ENCODE results near the gene TAF5. TPM values are rescaled to one million over a fixed set of nuclear protein-coding genes. Genes with fewer than 3 reads are reported as not detected.
"Not testable (repeated sequence)": the region's sequence is repeated elsewhere in the genome, so short reads cannot be mapped to it uniquely, and the experiment has no call there.

Gene TAF5
- total and polyA plus RNA-seq, 3 donors from 2014 or later = 19.7 to 29.1 (median 26.3) TPM

DNA sequence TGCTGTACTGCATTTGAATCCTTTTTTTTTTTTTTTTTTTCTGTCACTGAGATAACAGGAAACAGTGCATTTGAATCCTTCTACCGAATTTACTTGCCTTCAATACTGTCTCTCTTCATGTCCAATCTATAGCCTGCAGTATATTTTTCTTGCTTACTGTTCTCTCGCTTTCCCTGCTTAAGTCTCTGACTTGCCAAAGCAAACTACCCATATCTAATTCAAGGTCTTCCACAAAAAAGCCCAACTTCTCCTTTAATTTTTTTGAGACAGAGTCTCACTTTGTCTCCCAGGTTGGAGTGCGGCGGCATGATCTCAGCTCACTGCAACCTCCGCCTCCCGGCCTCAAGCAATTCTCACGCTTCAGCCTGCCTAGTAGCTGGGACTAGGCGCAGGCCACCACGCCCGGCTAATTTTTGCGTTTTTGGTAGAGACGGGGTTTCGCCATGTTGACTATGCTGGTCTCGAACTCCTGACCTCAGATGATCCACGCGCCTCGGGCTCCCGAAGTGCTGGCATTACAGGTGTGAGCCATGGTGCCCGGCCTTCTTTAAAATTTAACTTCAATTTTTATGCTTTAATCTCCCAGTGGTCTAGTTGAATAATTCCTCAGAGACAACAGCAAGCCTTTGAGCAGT is 29.5 kb downstream of the TAF5 start:
- no peak for TF ChIP-seq POLR2A (IDR thresholded peaks at IDR 0.05)
- H3K9me3 ChIP-seq = no peaks in the 10 kb centered on the region
- no peaks in the 10 kb centered on the region for H3K27me3 ChIP-seq
- intact Hi-C loops (cut with DNase I; ENCODE audit: low total_unique reads) = no loop called here
- no peak for DNase-seq
- WGBS, 2 donors = 38 to 45% methylated on average over 19 of the region's 19 CpGs
- H3K36me3 ChIP-seq (ENCODE audit: low read depth, missing control alignments) = no peaks in the 10 kb centered on the region
- peak overlapping the region; percentile 91 to 96 for H3K4me3 ChIP-seq
- H3K27ac ChIP-seq = peak overlapping the region in 1 of 2 donors; percentile 48
- peaks cover 19% of the 10 kb centered on the region for H3K4me1 ChIP-seq

DNA sequence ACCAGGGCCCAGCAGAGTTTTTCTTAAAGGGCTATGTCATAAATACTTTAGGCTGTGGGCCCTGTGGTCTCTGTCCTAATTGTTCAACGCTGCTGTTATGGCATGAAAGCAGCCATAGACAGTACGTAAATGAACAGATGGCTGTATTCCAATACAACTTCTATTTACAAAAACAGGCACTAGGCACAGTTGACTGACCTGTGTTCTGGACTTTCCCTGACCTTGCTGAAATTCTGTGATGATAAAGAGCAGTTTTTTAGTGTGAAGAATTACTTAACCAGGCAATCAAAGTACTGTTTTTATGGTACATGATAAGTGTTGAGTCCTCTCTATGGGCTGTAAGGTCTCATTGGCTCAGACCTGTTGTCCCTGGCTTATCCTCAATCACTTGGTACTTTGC is 45.8 kb downstream of the TAF5 start:
- no peaks in the 10 kb centered on the region for H3K36me3 ChIP-seq (ENCODE audit: low read depth, missing control alignments)
- no peak overlapping the region for H3K4me3 ChIP-seq
- H3K27ac ChIP-seq = no peak overlapping the region
- no peak for DNase-seq
- H3K4me1 ChIP-seq = no peaks in the 10 kb centered on the region
- WGBS, 2 donors = 85 to 88% methylated on average over 2 of the region's 2 CpGs
- intact Hi-C loops (cut with DNase I; ENCODE audit: low total_unique reads) = no loop called here
- H3K27me3 ChIP-seq = no peaks in the 10 kb centered on the region
- H3K9me3 ChIP-seq = no peaks in the 10 kb centered on the region
- no peak for TF ChIP-seq POLR2A (IDR thresholded peaks at IDR 0.05)
- no peak for TF ChIP-seq CTCF (IDR thresholded peaks at IDR 0.05)

GRCh38 chr10:103415581-103415980 is 47.8 kb downstream of the TAF5 start:
- Histone ChIP-seq H3K27me3 (no peaks in the 10 kb centered on the region), H3K36me3 (ENCODE audit: low read depth, missing control alignments) (no peaks in the 10 kb centered on the region), H3K4me1 (no peaks in the 10 kb centered on the region), H3K9me3 (no peaks in the 10 kb centered on the region), H3K4me3 (no peak overlapping the region), H3K27ac (no peak overlapping the region)
- intact Hi-C loops (cut with DNase I; ENCODE audit: low total_unique reads) = no loop called here
- no peak for DNase-seq
- 79 to 81% methylated on average over 8 of the region's 8 CpGs for WGBS, 2 donors
- TF ChIP-seq POLR2A (IDR thresholded peaks at IDR 0.05) = no peak
- TF ChIP-seq CTCF (IDR thresholded peaks at IDR 0.05) = no peak

- Histone ChIP-seq H3K4me3 (no peak overlapping the region), H3K27me3 (no peaks in the 10 kb centered on the region), H3K4me1 (no peaks in the 10 kb centered on the region), H3K36me3 (ENCODE audit: low read depth, missing control alignments) (no peaks in the 10 kb centered on the region), H3K9me3 (no peaks in the 10 kb centered on the region), H3K27ac (no peak overlapping the region)
- TF ChIP-seq CTCF (IDR thresholded peaks at IDR 0.05) (peak; percentile 66 to 78 (median 75)), POLR2A (IDR thresholded peaks at IDR 0.05) (no peak)
- peak; percentile 90 for DNase-seq
- WGBS, 2 donors = 38 to 42% methylated on average over 6 to 8 of the region's 8 CpGs
- intact Hi-C loops (cut with DNase I; ENCODE audit: low total_unique reads) = loop anchor here (2.0 kb wide), 1 partner anchor 66 kb away; no protein-coding TSS in a partner anchor
These were observed 48.8 kb downstream of the TAF5 start for GRCh38 chr10:103416436-103417147.

DNA sequence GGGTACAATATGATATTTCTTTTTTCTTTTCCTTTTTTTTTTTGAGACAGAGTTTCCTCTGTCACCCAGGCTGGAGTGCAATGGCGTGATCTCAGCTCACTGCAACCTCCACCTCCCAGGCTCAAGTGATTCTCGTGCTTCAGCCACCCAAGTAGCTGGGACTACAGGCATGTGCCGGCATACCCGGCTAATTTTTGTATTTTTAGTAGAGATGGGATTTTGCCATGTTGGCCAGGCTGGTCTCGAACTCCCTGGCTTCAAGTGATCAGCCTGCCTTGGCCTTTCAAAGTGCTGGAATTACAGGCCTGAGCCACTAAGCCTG is 49.3 kb downstream of the TAF5 start:
- not testable (repeated sequence) for H3K36me3 ChIP-seq (ENCODE audit: low read depth, missing control alignments); H3K4me1 ChIP-seq; H3K9me3 ChIP-seq; DNase-seq; H3K27ac ChIP-seq; H3K4me3 ChIP-seq; H3K27me3 ChIP-seq
- intact Hi-C loops (cut with DNase I; ENCODE audit: low total_unique reads) = loop anchor here (2.0 kb wide), 1 partner anchor 66 kb away; no protein-coding TSS in a partner anchor
- 80 to 85% methylated on average over 5 of the region's 5 CpGs for WGBS, 2 donors

Measured in testis (tissue), 3 donors.